A549 treated with AZD9567 at 1 μM for 4 hours (cell line): ENCODE data around the gene FCN3. TPM values are rescaled to one million over a fixed set of nuclear protein-coding genes. Genes with fewer than 3 reads are reported as not detected.

Experiments
- total RNA-seq: library from RNA; stranded (reverse); fragments of 200-300 nt; extraction: Qiagen RNA extraction; gene quantifications from 5 replicates; pipeline ENCODE4 v1.2.3, GENCODE V29; 2022; ENCODE audit not compliant: insufficient read depth

The FCN3 gene
- not detected in 5 replicates for total RNA-seq

DNA sequence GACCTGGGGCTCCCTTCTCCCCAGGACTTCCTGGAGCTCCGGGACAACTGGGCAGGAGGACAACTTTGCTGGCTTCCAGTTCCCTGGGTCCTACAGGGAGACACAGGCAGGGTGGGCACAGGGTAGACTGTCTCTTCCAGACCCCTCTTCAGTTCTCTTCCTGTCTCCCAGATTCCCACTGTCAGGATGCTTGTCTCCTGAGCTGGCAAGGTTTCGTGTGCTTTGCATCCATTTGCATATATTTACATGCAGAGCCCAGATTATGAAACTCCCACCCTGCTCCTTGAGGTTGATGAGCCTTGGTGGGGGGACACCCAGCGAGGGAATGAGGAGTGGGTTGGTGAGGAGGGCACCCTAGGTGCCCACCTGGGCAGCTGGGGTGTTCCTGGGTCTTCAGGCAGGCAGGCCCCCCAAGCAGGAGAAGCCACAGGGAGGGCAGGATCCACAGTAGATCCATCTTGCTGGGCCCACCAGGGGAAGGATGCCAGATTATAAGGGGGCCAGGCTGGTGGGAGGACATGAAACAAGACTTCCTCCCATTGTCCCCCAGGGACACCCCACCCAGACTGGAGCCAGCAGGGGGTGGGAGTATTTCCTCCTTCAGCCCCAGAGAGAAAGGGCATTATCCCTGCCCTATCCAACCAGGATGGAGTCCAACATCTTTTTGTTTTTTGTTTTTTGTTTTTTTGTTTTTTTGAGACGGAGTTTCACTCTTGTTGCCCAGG, at the start of gene FCN3:
Gene FCN3, minus strand, starts transcription at position 463 of the 725 bp plus-strand sequence. Its CDS starts 6 bp downstream, at position 457.

DNA sequence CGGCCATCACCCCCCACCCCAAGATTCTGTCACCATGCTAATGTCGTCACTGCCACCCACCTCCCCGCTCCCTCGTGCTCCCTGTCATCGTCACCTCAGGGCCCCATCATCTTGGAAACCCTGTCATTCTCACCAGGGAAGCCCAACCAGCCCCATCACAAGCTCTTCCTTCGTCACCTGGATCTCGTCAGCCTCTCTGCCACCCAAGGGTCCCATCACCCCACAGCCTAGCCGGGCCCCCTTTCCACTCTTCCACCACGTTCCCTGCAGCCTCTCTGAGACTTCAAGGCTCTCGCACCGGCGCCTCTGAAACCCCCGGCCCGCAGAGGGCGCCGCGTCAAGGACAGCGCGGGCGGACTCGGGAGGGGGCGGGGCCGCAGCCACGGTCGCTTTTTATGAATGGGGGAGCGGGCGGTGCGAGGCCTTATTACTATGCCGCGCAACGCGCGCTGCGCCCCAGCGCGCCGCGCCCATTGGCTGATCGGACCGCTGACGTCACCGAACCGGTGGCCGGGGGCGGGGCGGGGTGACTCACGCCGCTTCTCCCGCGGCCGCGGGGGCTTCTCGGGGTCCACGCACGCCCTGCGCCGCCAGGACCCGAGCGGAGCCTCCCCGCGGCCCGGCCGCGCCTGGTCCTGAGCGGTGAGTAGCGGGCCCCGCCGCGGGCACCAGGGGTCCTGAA, 17.6 kb upstream of the FCN3 start, which contains the start of gene GPR3:
Gene GPR3, plus strand, starts transcription at position 527 of the 682 bp plus-strand sequence. CDS start 1,177 bp downstream, outside the sequence.

DNA sequence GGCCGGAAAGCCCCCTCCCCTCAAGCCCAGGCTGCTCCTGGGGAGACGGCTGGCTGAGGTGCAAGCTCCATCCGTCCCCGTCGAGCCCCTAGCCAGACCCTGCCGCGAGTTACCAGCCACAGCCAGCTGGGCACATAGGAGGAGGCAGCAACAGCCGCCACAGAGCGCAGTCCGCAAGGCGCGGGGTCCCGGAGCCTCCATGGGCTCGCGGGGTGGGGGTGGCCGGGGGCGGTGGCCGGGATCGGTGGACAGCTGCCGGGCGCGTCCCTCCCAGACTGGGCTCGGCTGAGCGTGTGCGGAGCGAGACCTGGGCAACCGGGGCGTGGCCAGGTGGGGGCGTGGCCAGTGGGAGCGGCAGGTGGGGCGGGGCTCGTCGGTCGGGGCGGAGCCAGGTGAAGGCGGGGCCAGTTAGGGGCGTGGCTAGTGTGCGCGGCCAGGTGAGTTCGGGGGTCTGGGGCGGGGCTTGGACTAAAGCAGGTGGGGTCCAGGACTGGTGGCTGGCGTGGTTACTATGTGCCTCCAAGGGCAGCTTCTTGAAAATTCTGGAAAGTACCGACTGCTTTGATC, 8.5 kb upstream of the FCN3 start, which contains the start of gene CD164L2:
Gene CD164L2, minus strand, starts transcription at position 295 of the 567 bp plus-strand sequence. Its CDS starts 94 bp downstream, at position 201.

DNA sequence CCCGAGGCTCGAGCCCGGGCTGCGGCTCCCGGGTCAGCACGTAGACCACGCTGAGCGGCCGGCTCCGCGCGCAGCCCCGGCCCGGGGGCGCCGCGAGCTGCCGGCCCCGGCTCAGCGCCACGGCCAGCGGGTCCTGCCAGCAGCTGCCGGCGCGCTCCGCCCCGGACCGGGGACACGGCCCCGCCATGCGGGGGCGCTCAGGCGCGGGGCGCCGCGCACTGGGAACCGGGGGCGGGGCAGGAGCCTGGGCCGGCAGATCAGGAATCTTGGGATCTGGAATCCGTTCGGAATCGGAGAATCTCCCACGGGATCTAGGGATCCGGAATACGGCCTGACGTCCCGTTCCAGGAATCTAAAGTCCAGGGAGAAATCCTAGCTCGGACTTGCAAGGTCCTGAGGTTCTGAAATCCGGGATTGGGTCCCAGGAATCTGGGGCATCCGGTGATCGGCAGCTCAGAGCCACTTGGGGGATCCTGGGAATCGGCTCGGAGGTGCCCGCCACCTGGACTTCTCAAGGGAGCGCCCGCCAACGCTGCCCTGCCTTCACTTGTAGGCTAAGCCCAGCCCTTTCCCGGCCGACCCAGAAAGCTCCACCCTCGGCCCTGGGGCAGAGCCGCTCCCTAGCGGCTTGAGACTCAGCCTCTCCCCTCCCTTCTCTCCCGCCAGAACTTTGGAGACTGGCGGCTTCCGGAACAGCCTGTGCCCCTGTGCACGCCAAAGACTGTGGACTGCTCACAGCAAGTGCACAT, 8.0 kb downstream of the FCN3 start, which contains the start of gene MAP3K6:
Gene MAP3K6, minus strand, starts transcription at position 551 of the 749 bp plus-strand sequence. Its CDS starts 364 bp downstream, at position 187.

DNA sequence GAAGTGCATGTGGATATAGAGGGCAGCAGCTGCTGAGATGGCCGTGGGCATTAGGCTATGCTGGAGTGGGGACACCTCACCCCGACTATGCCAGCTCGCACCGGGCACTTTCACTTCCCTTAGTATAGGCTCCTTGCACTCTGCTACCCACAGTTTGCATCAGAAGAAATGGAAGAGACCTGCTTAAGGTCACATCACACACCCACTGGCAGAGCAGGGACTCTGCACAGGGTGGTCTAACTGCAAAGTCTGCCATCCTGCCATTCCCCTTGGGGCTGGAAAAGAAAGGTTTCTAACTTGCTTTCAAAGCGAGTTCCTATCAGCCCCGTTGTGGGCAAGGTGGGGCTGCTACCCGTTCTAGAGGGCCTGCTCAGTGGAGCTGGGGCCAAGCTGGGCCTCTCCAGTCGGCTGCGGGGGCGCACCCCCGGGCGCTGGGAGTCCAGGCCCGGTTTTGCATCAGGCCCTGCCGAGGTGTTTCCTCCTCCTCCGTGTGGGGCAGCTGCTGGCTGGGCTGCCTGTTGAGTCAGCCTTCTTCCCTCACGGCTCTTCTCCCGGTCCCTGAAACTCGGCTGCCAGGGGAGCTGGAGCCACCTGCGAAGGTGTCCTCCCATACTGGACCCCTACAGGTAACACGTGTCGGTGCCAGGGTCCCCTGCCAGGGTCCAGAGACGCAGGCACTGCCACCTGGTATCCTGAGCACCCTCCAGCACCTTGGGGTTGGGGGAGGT, 32.9 kb downstream of the FCN3 start, which contains the start of gene SYTL1:
Gene SYTL1, plus strand, starts transcription at position 498 of the 728 bp plus-strand sequence. CDS start 3,313 bp downstream, outside the sequence.

DNA sequence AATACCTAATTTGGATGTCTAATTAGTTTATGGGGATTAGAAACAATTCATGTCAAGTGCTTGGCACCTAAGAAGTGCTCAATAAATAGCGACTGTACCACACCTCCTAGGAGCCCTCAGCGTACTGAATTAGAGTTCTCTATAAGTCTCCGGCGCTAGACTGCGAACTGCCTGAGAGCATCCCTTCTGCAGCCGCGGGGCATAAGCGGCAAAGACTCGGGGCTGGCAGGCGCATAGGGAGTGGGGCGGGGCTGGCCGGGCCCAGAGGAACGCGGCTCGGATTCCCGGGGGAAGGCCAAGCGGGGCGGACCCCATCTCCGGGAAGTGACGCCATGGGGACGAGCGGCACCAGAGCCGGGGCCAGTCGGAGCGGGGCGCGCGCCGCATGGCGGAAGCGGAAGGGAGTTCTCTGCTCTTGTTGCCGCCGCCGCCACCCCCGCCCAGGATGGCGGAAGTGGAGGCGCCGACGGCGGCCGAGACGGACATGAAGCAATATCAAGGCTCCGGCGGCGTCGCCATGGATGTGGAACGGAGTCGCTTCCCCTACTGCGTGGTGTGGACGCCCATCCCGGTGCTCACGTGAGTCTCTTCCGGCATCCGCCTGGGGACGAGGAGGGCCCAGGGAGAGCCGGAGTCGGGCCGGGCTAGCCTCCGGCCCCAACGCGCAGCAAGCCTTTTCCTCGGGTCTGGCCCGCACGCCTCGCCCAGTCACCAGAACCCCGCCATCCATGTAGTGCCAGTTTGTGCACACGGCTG, 52.6 kb downstream of the FCN3 start, which contains the start of gene TMEM222:
Gene TMEM222, plus strand, starts transcription at position 351 of the 756 bp plus-strand sequence. Its CDS starts 35 bp downstream, at position 386.

Other genes with a start within 250 kb of the FCN3 start
- gene SLC9A1, start 219.7 kb downstream of the FCN3 start, total RNA-seq = 11.6 to 16.8 TPM (median 14.9 TPM) in 5 replicates
- 6.3 to 9.2 TPM (median 7.0 TPM) in 5 replicates for gene WDTC1, start 140.2 kb downstream of the FCN3 start, total RNA-seq
- 43.8 to 52.6 TPM (median 51.5 TPM) in 5 replicates for gene TMEM222, start 52.7 kb downstream of the FCN3 start, total RNA-seq
- gene SYTL1, start 32.8 kb downstream of the FCN3 start, total RNA-seq = 0.34 to 0.94 TPM (median 0.55 TPM) in 4 of 5 replicates, not detected in the other
- 7.2 to 18.4 TPM (median 15.3 TPM) in 5 replicates for gene MAP3K6, start 7.9 kb downstream of the FCN3 start, total RNA-seq
- not detected in 5 replicates for gene CD164L2, start 8.5 kb upstream of the FCN3 start, total RNA-seq
- 1.6 to 2.0 TPM (median 1.7 TPM) in 4 of 5 replicates, not detected in the other for gene GPR3, start 17.8 kb upstream of the FCN3 start, total RNA-seq
- gene WASF2, start 115.3 kb upstream of the FCN3 start, total RNA-seq = 45.2 to 53.4 TPM (median 50.5 TPM) in 5 replicates
- 13.8 to 24.9 TPM (median 23.5 TPM) in 5 replicates for gene AHDC1, start 229.3 kb upstream of the FCN3 start, total RNA-seq